Measurements from ENCODE around the gene CASKIN1. TPM values are rescaled to one million over a fixed set of nuclear protein-coding genes. Genes with fewer than 3 reads are reported as not detected.

CASKIN1 gene
- total RNA-seq, 3 donors from 2014 or later (not counting 1 experiment from before 2014, with no cell fraction given) = not detected

DNA sequence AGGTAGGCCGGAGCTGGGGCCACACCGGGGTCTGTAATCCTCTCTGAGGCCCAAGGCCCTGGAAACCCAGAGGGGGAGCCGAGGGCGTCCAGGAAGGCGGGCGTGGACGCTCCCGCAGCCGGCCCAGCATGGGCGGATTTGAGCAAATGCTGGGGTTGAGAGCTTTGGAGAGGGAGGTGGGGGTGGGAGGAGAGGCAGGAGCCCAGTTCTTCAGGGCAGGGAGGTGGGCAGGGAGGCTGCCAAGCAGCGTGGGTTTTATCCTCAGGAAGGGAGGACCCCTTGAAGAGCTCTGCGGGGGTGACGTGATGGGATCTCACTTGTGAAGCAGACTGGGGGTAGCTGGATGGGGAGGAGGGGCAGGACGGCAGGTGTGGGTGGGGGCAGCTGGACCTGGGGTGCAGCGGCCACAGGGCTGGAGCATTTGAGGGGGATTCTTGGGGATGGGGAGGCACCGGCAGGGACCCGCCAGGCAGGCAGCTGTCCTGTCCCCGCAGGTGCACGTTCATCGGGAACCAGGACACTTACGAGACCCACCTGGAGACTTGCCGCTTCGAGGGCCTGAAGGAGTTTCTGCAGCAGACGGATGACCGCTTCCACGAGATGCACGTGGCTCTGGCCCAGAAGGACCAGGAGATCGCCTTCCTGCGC lies 23.6 kb downstream of the CASKIN1 start:
- Histone ChIP-seq H3K4me3 (ENCODE audit: low read length) (no peak overlapping the region), H3K36me3 (ENCODE audit: control insufficient read depth, insufficient read depth, low read length) (peaks cover 43% of the 10 kb centered on the region), H3K27me3 (ENCODE audit: control insufficient read depth, insufficient read depth, low read length) (no peaks in the 10 kb centered on the region), H3K9me3 (ENCODE audit: control insufficient read depth, insufficient read depth, low read length) (no peaks in the 10 kb centered on the region), H3K4me1 (ENCODE audit: control insufficient read depth, insufficient read depth, low read length) (no peaks in the 10 kb centered on the region), H3K27ac (ENCODE audit: low read length) (no peak overlapping the region)
- no peak overlapping the region for H3K4me3 Mint-ChIP-seq
- DNase-seq (no peak), ATAC-seq (no peak)
- H3K36me3 Mint-ChIP-seq = no peaks in the 10 kb centered on the region
- intact Hi-C loops (cut with micrococcal nuclease) = no loop called here
- TF ChIP-seq, protein P1, sequence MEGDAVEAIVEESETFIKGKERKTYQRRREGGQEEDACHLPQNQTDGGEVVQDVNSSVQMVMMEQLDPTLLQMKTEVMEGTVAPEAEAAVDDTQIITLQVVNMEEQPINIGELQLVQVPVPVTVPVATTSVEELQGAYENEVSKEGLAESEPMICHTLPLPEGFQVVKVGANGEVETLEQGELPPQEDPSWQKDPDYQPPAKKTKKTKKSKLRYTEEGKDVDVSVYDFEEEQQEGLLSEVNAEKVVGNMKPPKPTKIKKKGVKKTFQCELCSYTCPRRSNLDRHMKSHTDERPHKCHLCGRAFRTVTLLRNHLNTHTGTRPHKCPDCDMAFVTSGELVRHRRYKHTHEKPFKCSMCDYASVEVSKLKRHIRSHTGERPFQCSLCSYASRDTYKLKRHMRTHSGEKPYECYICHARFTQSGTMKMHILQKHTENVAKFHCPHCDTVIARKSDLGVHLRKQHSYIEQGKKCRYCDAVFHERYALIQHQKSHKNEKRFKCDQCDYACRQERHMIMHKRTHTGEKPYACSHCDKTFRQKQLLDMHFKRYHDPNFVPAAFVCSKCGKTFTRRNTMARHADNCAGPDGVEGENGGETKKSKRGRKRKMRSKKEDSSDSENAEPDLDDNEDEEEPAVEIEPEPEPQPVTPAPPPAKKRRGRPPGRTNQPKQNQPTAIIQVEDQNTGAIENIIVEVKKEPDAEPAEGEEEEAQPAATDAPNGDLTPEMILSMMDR (IDR thresholded peaks at IDR 0.05) = no peak
- H3K27me3 Mint-ChIP-seq (ENCODE audit: low read depth in 2 of 2) = no peaks in the 10 kb centered on the region
- no peak overlapping the region for H3K27ac Mint-ChIP-seq
- WGBS (ENCODE audit: insufficient coverage) = 97% methylated on average over 29 of the region's 29 CpGs
- H3K4me1 Mint-ChIP-seq = peaks cover 0 to 4% of the 10 kb centered on the region in 2 donors
- no peaks in the 10 kb centered on the region for H3K9me3 Mint-ChIP-seq

GRCh38 chr16:2171601-2172178 lies 24.7 kb downstream of the CASKIN1 start:
- H3K36me3 Mint-ChIP-seq = no peaks in the 10 kb centered on the region
- no peaks in the 10 kb centered on the region for H3K27me3 Mint-ChIP-seq (ENCODE audit: low read depth in 2 of 2)
- H3K4me3 ChIP-seq (ENCODE audit: low read length) = no peak overlapping the region
- peaks cover 0 to 4% of the 10 kb centered on the region in 2 donors for H3K4me1 Mint-ChIP-seq
- 97% methylated on average over 28 of the region's 28 CpGs for WGBS (ENCODE audit: insufficient coverage)
- TF ChIP-seq, protein P1 (IDR thresholded peaks at IDR 0.05) = no peak
- no peaks in the 10 kb centered on the region for H3K9me3 Mint-ChIP-seq
- H3K27ac ChIP-seq (ENCODE audit: low read length) = no peak overlapping the region
- H3K4me3 Mint-ChIP-seq = no peak overlapping the region
- H3K27me3 ChIP-seq (ENCODE audit: control insufficient read depth, insufficient read depth, low read length) = no peaks in the 10 kb centered on the region
- intact Hi-C loops (cut with micrococcal nuclease) = no loop called here
- peaks cover 43% of the 10 kb centered on the region for H3K36me3 ChIP-seq (ENCODE audit: control insufficient read depth, insufficient read depth, low read length)
- no peaks in the 10 kb centered on the region for H3K9me3 ChIP-seq (ENCODE audit: control insufficient read depth, insufficient read depth, low read length)
- H3K4me1 ChIP-seq (ENCODE audit: control insufficient read depth, insufficient read depth, low read length) = no peaks in the 10 kb centered on the region
- DNase-seq (no peak), ATAC-seq (no peak)
- H3K27ac Mint-ChIP-seq = no peak overlapping the region

- Histone ChIP-seq H3K27ac (ENCODE audit: low read length) (no peak overlapping the region), H3K9me3 (ENCODE audit: control insufficient read depth, insufficient read depth, low read length) (no peaks in the 10 kb centered on the region), H3K27me3 (ENCODE audit: control insufficient read depth, insufficient read depth, low read length) (no peaks in the 10 kb centered on the region), H3K4me1 (ENCODE audit: control insufficient read depth, insufficient read depth, low read length) (no peaks in the 10 kb centered on the region), H3K36me3 (ENCODE audit: control insufficient read depth, insufficient read depth, low read length) (peaks cover 42% of the 10 kb centered on the region), H3K4me3 (ENCODE audit: low read length) (no peak overlapping the region)
- no peak overlapping the region for H3K4me3 Mint-ChIP-seq
- no peaks in the 10 kb centered on the region for H3K36me3 Mint-ChIP-seq
- 92% methylated on average over 47 of the region's 47 CpGs for WGBS (ENCODE audit: insufficient coverage)
- H3K4me1 Mint-ChIP-seq = peaks cover 0 to 4% of the 10 kb centered on the region in 2 donors
- TF ChIP-seq, protein P1 (IDR thresholded peaks at IDR 0.05) = no peak
- DNase-seq = no peak
- H3K27me3 Mint-ChIP-seq (ENCODE audit: low read depth in 2 of 2) = no peaks in the 10 kb centered on the region
- no peak for ATAC-seq
- intact Hi-C loops (cut with micrococcal nuclease) = no loop called here
- no peaks in the 10 kb centered on the region for H3K9me3 Mint-ChIP-seq
- H3K27ac Mint-ChIP-seq = no peak overlapping the region
Measured at GRCh38 chr16:2170587-2171435, 25.6 kb downstream of the CASKIN1 start.

Measured in natural killer cell (primary cell).